HEK293 (cell line): ENCODE measurements around the gene GRID2.

ENCODE experiments used
- CTCF ChIP-seq: fragments of 450-650 bp; formaldehyde crosslinking; IDR thresholded peaks from 2 replicates; pipeline ENCODE4 v1.5.1; 2016; ENCODE audit warnings: missing biosample characterization, missing genetic modification characterization
- REST ChIP-seq: fragments of 450-650 bp; formaldehyde crosslinking; IDR thresholded peaks from 2 replicates; pipeline ENCODE4 v1.5.1; 2016; ENCODE audit warnings: missing biosample characterization, missing genetic modification characterization
- SP3 ChIP-seq: fragments of 450-650 bp; formaldehyde crosslinking; IDR thresholded peaks from 2 replicates; pipeline ENCODE4 v1.5.1; 2016; ENCODE audit warnings: missing biosample characterization, missing genetic modification characterization
- ZNF19 ChIP-seq: fragments of 450-650 bp; formaldehyde crosslinking; IDR thresholded peaks from 2 replicates; pipeline ENCODE4; 2016; ENCODE audit warnings: missing biosample characterization, missing genetic modification characterization, low read depth
- ZNF416 ChIP-seq: fragments of 450-650 bp; formaldehyde crosslinking; IDR thresholded peaks from 2 replicates; pipeline ENCODE4 v1.5.1; 2016; ENCODE audit warnings: missing biosample characterization, missing genetic modification characterization
- ZNF624 ChIP-seq: fragments of 450-650 bp; formaldehyde crosslinking; IDR thresholded peaks from 2 replicates; pipeline ENCODE4 v1.5.1; 2017; ENCODE audit warnings: missing biosample characterization, missing genetic modification characterization

- TF ChIP-seq ZNF416 (tag by site-specific recombination) (no peak), SP3 (no peak), CTCF (no peak), REST (tag by site-specific recombination) (no peak), ZNF19 (tag by site-specific recombination) (no peak), ZNF624 (tag by site-specific recombination) (no peak)
Measured at GRCh38 chr4:92455951-92456350, 152.2 kb downstream of the GRID2 start.
